Measurements from ENCODE around the gene HDAC11.

GRCh38 chr3:13440204-13440817 lies 39.8 kb upstream of the HDAC11 start:
- TF ChIP-seq POLR2A (IDR thresholded peaks at IDR 0.05) (no peak), CTCF (IDR thresholded peaks at IDR 0.05) (no peak), EP300 (IDR thresholded peaks at IDR 0.05; ENCODE audit: low read depth) (no peak), POLR2AphosphoS5 (IDR thresholded peaks at IDR 0.05) (no peak)
